Measurements from ENCODE around the gene PPWD1.

PPWD1 gene

DNA sequence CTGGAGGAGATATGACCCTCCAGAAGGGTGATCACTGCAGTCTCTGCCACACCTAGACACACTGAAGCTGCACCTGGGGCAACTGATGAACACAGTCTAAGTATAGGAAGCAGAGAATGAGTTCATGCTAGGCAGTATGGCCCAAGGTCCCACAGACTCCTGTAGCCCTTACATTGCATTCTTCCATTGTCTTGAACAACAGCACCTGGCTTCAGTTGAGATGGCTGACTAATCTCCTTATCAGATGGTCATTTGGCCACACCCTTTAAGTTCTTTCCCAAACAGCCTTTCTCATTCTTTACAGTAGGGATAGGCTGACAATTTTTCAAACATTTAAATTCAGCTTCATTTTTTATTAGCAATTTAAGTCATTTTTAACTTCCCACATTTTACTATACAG lies 23.3 kb upstream of the PPWD1 start:
- TF ChIP-seq POLR2AphosphoS5 (IDR thresholded peaks at IDR 0.05; ENCODE audit: low read depth, low read length) (no peak), TAF1 (IDR thresholded peaks at IDR 0.05; ENCODE audit: borderline replicate concordance, insufficient read depth, low read length) (no peak), SIN3A (IDR thresholded peaks at IDR 0.05; ENCODE audit: borderline replicate concordance, insufficient read depth, low read length) (no peak), FOXP2 (optimal IDR thresholded peaks at IDR 0.05; ENCODE audit: borderline replicate concordance, extremely low read depth, extremely low read length, insufficient read depth) (no peak)
- TF ChIP-seq, protein P1, sequence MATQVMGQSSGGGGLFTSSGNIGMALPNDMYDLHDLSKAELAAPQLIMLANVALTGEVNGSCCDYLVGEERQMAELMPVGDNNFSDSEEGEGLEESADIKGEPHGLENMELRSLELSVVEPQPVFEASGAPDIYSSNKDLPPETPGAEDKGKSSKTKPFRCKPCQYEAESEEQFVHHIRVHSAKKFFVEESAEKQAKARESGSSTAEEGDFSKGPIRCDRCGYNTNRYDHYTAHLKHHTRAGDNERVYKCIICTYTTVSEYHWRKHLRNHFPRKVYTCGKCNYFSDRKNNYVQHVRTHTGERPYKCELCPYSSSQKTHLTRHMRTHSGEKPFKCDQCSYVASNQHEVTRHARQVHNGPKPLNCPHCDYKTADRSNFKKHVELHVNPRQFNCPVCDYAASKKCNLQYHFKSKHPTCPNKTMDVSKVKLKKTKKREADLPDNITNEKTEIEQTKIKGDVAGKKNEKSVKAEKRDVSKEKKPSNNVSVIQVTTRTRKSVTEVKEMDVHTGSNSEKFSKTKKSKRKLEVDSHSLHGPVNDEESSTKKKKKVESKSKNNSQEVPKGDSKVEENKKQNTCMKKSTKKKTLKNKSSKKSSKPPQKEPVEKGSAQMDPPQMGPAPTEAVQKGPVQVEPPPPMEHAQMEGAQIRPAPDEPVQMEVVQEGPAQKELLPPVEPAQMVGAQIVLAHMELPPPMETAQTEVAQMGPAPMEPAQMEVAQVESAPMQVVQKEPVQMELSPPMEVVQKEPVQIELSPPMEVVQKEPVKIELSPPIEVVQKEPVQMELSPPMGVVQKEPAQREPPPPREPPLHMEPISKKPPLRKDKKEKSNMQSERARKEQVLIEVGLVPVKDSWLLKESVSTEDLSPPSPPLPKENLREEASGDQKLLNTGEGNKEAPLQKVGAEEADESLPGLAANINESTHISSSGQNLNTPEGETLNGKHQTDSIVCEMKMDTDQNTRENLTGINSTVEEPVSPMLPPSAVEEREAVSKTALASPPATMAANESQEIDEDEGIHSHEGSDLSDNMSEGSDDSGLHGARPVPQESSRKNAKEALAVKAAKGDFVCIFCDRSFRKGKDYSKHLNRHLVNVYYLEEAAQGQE (IDR thresholded peaks at IDR 0.05; ENCODE audit: insufficient read depth in 1 of 2, low read depth in 2 of 2, low read length in 2 of 2) = no peak

DNA sequence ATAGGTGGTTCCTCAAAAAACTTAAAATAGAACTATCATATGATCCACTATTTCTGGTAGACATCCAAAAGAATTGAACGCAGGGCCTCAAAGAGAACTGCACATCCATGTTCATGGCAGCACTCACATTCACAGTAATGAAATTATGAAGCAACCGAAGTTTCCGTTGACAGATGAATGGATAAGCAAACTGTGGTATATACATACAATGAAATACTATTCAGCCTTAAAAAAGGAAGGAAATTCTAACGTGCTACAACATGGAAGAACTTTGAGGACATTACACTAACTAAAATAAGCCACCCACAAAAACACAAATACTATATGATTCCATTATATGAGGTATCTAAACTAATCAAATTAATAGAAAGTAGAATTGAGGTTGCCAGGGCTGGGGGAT lies 18.6 kb upstream of the PPWD1 start:
- TF ChIP-seq FOXP2 (optimal IDR thresholded peaks at IDR 0.05; ENCODE audit: borderline replicate concordance, extremely low read depth, extremely low read length, insufficient read depth) (no peak), SIN3A (IDR thresholded peaks at IDR 0.05; ENCODE audit: borderline replicate concordance, insufficient read depth, low read length) (no peak), POLR2AphosphoS5 (IDR thresholded peaks at IDR 0.05; ENCODE audit: low read depth, low read length) (no peak)
- TF ChIP-seq, protein P1 (IDR thresholded peaks at IDR 0.05; ENCODE audit: insufficient read depth in 1 of 2, low read depth in 2 of 2, low read length in 2 of 2) = no peak

DNA sequence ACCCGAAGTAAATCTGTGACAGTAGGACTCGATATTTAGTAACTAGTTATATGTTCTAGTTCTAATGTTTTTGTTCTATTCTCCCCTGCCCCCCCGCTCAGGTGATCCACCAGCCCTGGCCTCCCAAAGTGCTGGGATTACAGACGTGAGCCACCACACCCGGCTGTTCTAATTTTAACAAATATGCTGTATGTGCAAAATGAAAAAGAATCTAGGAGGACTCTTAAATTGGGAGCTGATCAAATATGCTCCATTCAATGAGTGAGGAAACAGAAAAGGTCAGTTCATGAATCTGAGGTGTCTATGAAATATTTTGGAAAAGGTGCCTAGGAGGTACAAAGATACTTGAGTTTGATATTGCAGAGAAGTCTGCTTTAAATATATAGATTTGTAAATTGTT lies 17.0 kb upstream of the PPWD1 start:
- TF ChIP-seq, protein P1 (IDR thresholded peaks at IDR 0.05; ENCODE audit: insufficient read depth in 1 of 2, low read depth in 2 of 2, low read length in 2 of 2) = no peak
- TF ChIP-seq FOXP2 (optimal IDR thresholded peaks at IDR 0.05; ENCODE audit: borderline replicate concordance, extremely low read depth, extremely low read length, insufficient read depth) (no peak), TAF1 (IDR thresholded peaks at IDR 0.05; ENCODE audit: borderline replicate concordance, insufficient read depth, low read length) (no peak), POLR2AphosphoS5 (IDR thresholded peaks at IDR 0.05; ENCODE audit: low read depth, low read length) (no peak), SIN3A (IDR thresholded peaks at IDR 0.05; ENCODE audit: borderline replicate concordance, insufficient read depth, low read length) (no peak)

DNA sequence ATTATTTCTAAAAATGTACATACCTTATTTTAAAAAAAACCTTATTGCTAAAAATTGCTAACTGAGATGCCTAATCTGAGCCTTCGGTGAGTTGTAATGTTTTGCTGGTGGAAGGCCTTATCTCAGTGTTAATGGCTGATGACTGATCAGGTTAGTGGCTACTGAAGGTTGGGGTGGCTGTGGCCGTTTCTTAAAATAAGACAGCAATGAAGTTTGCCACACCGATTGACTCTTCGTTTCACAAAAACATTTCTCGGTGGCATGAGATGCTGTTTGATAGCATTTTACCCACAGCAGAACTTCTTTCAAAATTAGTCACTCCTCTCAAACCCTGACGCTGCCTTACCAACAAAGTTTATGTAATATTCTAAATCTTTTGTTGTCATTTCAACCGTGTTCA lies 14.8 kb upstream of the PPWD1 start:
- no peak for TF ChIP-seq FOXP2 (optimal IDR thresholded peaks at IDR 0.05; ENCODE audit: borderline replicate concordance, extremely low read depth, extremely low read length, insufficient read depth)
- TF ChIP-seq TAF1 (IDR thresholded peaks at IDR 0.05; ENCODE audit: borderline replicate concordance, insufficient read depth, low read length) = no peak
- TF ChIP-seq SIN3A (IDR thresholded peaks at IDR 0.05; ENCODE audit: borderline replicate concordance, insufficient read depth, low read length) = no peak
- TF ChIP-seq, protein P1 (IDR thresholded peaks at IDR 0.05; ENCODE audit: insufficient read depth in 1 of 2, low read depth in 2 of 2, low read length in 2 of 2) = no peak
- no peak for TF ChIP-seq POLR2AphosphoS5 (IDR thresholded peaks at IDR 0.05; ENCODE audit: low read depth, low read length)

DNA sequence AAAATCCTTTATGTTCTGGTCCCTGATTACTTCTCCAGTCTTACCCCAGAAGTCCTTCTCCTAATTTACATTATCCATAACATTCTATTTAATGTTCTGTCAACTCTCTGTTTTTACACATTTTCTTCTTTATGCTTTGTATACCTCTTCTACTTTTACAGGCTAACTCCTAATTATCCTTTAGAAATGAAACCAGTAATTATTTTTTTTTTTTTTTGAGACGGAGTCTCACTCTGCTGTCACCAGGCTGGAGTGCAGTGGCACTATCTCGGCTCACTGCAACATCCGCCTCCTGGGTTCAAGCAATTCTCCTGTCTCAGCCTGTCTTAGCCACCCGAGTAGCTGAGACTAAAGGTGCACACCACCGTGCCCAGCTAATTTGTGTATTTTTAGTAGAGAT lies 9.2 kb upstream of the PPWD1 start:
- TF ChIP-seq SIN3A (IDR thresholded peaks at IDR 0.05; ENCODE audit: borderline replicate concordance, insufficient read depth, low read length) = no peak
- no peak for TF ChIP-seq TAF1 (IDR thresholded peaks at IDR 0.05; ENCODE audit: borderline replicate concordance, insufficient read depth, low read length)
- TF ChIP-seq, protein P1 (IDR thresholded peaks at IDR 0.05; ENCODE audit: insufficient read depth in 1 of 2, low read depth in 2 of 2, low read length in 2 of 2) = no peak
- TF ChIP-seq POLR2AphosphoS5 (IDR thresholded peaks at IDR 0.05; ENCODE audit: low read depth, low read length) = no peak
- no peak for TF ChIP-seq FOXP2 (optimal IDR thresholded peaks at IDR 0.05; ENCODE audit: borderline replicate concordance, extremely low read depth, extremely low read length, insufficient read depth)

Data from PFSK-1 (cell line).